GM19328 (cell line): ENCODE results near the gene CHRM2.

Source experiments
- ATAC-seq: cut with Tn5 transposase; IDR thresholded peaks from one replicate; pipeline ENCODE4 v1.9.1; 2021; ENCODE audit warnings: mild to moderate bottlenecking, moderate library complexity; ENCODE audit not compliant: unreplicated experiment

The CHRM2 gene

DNA sequence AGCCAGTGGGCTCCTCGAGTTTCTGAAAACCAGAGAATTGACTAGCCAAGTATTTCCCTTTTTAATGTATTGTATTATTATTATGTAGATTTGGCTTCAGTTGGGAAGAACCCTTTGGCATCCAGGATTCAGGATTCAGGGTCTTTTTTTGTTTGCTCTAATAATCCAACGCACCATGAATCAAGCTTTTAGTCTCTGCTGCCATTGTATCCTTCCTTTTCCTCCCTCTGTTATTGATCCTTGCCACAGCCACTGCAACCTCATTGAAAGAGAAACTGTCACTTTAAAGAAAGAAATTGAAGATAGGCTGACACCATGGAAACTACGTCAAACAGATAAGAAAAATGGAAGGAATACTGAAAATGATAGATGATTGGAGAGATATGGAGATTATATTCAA lies 150.0 kb downstream of the CHRM2 start:
- ATAC-seq: no peak

GRCh38 chr7:137020351-137020750 lies 151.9 kb downstream of the CHRM2 start:
- no peak for ATAC-seq

- no peak for ATAC-seq
Observed at GRCh38 chr7:137025469-137026175, 157.2 kb downstream of the CHRM2 start.

DNA sequence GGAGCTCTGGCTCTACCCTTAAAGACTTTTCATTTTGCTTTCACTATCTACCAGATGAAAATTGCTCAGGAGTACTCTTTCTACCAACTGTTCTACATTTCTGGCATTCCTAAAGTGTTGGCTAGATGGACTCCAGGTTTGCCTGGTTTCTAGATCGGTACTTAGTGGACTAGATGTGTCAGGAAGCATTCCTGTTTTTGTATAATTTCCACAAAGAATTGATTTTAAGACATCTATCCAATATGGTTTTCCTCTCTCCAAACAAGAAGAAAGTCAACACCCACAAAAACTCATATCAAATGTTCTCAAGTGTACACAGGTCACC lies 157.7 kb downstream of the CHRM2 start:
- ATAC-seq: no peak

DNA sequence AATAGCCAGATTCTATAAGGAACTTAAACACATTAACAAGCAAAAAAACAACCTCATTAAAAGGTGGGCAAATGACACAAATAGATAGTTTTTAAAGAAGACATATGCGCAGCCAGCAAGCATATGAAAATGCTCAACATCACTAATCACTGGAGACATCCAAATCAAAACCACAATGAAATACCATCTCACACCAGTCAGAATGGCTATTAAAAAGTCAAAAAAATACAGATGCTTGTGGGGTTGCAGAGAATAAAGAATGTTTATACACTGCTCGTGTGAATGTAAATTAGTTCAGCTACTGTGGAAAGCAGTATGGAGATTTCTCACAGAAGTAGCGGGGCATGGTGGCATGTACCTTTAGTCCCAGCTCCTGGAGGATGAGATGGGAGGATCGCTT lies 164.0 kb downstream of the CHRM2 start:
- ATAC-seq: no peak

GRCh38 chr7:137036768-137037167 lies 168.3 kb downstream of the CHRM2 start:
- ATAC-seq: no peak

DNA sequence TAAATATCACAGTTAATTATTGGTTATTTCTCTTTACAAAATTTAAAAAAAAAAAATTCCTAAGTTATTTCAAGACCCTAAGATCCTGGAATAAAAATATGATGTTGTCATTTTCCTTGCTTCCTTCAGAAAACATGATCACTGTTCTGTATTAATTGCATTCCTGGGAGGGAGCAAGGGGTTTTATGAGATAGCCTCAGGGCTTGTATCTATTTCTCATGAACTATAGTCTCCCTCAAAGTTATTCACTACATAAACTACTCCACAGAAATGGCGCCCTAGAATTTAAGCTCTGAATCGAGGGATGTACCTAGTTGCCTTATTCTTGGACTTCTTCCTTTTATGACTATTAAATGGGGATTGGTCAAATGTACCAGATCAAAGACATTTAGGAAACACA lies 170.3 kb downstream of the CHRM2 start:
- ATAC-seq: no peak

DNA sequence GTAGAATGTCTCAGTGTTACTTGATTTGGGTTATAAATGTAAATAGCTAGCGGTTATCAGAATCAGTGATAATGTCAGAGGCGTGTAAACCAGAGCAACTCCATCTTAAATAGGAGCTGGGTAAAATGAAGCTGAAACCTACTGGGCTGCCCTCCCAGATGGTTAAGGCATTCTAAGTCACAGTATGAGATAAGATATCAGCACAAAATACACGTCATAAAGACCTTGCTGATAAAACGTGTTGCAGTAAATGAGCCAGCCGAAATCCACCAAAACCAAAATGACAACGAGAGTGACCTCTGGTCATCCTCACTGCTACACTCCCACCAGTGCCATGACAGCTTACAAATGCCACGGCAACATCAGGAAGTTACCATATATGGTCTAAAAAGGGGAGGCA lies 172.3 kb downstream of the CHRM2 start:
- ATAC-seq: no peak

- no peak for ATAC-seq
Observed at GRCh38 chr7:137045573-137045972, 177.1 kb downstream of the CHRM2 start.

- no peak for ATAC-seq
Observed at GRCh38 chr7:137069249-137069963, 201.0 kb downstream of the CHRM2 start.
